BJ (cell line): ENCODE data around the gene IMPDH1. TPM values are rescaled to one million over a fixed set of nuclear protein-coding genes. Genes with fewer than 3 reads are reported as not detected.

Experiments used
- CTCF ChIA-PET: fragments of 350-600 bp; formaldehyde crosslinking; extraction: SDS; loops from one replicate; lab custom pipeline; 2021; ENCODE audit warnings: antibody characterized with exemption, inconsistent platforms; lab: Yijun Ruan, JAX
- POLR2A ChIA-PET: fragments of 300-600 bp; sonication (Branson Sonifier 250); formaldehyde crosslinking; extraction: SDS; loops from one replicate; lab custom pipeline; 2021; ENCODE audit warnings: antibody characterized with exemption; lab: Charles Lee
- DNase-seq: peaks from one replicate; pipeline ENCODE4 v3.0.0-alpha.2; 2011; ENCODE audit warnings: low read depth
- H3K27me3 ChIP-seq: 2 replicates; pipeline ENCODE4 v1.6.0; 2011; ENCODE audit warnings: low read length; ENCODE audit not compliant: control insufficient read depth, insufficient read depth
- H3K36me3 ChIP-seq: 2 replicates; pipeline ENCODE4 v1.5.1; 2011; ENCODE audit warnings: low read length; ENCODE audit not compliant: control insufficient read depth, insufficient read depth
- H3K4me3 ChIP-seq: 2 replicates; pipeline ENCODE4 v1.5.1; 2011; ENCODE audit warnings: low read depth, mild to moderate bottlenecking, control low read depth, low read length
- CTCF ChIP-seq: IDR thresholded peaks from 2 replicates; pipeline ENCODE4 v1.5.1; 2011; ENCODE audit warnings: low read depth, mild to moderate bottlenecking, control low read depth, inconsistent platforms, low read length, moderate library complexity; ENCODE audit not compliant: insufficient read depth
- polyA plus RNA-seq: library from polyadenylated mRNA; depleted of rRNA; stranded (reverse); fragments of >200 nt; gene quantifications from 2 replicates; pipeline ENCODE4 v1.2.3, GENCODE V29; 2011

IMPDH1 gene
- polyA plus RNA-seq, 1 experiment = 84.5 TPM

GRCh38 chr7:128395748-128396147 is 14.0 kb downstream of the IMPDH1 start:
- no peak for DNase-seq
- ChIA-PET CTCF (interaction anchor here (1.4 to 12.2 kb wide), 2 partner anchors 23 to 30 kb away, joined by 3 to 197 read pairs; no protein-coding TSS in a partner anchor), POLR2A (no interaction called here)
- no peak overlapping the region for H3K4me3 ChIP-seq
- no peaks in the 10 kb centered on the region for H3K27me3 ChIP-seq
- no peak for TF ChIP-seq CTCF
- H3K36me3 ChIP-seq = peaks cover 53% of the 10 kb centered on the region

GRCh38 chr7:128394904-128395496 is 14.8 kb downstream of the IMPDH1 start:
- CTCF ChIA-PET = interaction anchor here (1.4 to 12.2 kb wide), 3 partner anchors 23 to 48 kb away, joined by 3 to 197 read pairs (median 6); no protein-coding TSS in a partner anchor
- TF ChIP-seq CTCF = no peak
- Histone ChIP-seq H3K36me3 (peaks cover 46% of the 10 kb centered on the region), H3K4me3 (no peak overlapping the region), H3K27me3 (no peaks in the 10 kb centered on the region)
- POLR2A ChIA-PET = no interaction called here
- DNase-seq = no peak

GRCh38 chr7:128393526-128394330 is 16.1 kb downstream of the IMPDH1 start:
- H3K4me3 ChIP-seq = no peak overlapping the region
- H3K36me3 ChIP-seq = peaks cover 43% of the 10 kb centered on the region
- POLR2A ChIA-PET = no interaction called here
- peaks cover 2% of the 10 kb centered on the region for H3K27me3 ChIP-seq
- DNase-seq = no peak
- TF ChIP-seq CTCF = no peak
- CTCF ChIA-PET = interaction anchor here (1.4 to 16.7 kb wide), 3 partner anchors 33 to 46 kb away, joined by 6 to 422 read pairs (median 197); partner anchors contain the start of gene RBM28

- TF ChIP-seq CTCF = no peak
- H3K36me3 ChIP-seq = peaks cover 36% of the 10 kb centered on the region
- peaks cover 8% of the 10 kb centered on the region for H3K27me3 ChIP-seq
- H3K4me3 ChIP-seq = no peak overlapping the region
- CTCF ChIA-PET = interaction anchor here (0.9 to 16.7 kb wide), 2 partner anchors 12 to 45 kb away, joined by 3 to 422 read pairs; partner anchors contain the start of gene RBM28
- no peak for DNase-seq
- POLR2A ChIA-PET = no interaction called here
Observed at GRCh38 chr7:128392446-128393327, 17.1 kb downstream of the IMPDH1 start.
